ENCODE data around the gene TACSTD2.
"Not testable (repeated sequence)": the region's sequence is repeated elsewhere in the genome, so short reads cannot be mapped to it uniquely, and the experiment has no call there.

Gene TACSTD2

GRCh38 chr1:58576727-58577653 lies at the start of gene TACSTD2:
Gene TACSTD2, minus strand, starts transcription at chr1:58577252. Its CDS starts 96 bp downstream, at chr1:58577156.
- H3K27me3 ChIP-seq (ENCODE audit: control insufficient read depth, insufficient read depth, low read length): peaks cover 4% of the 10 kb centered on the region
- no peaks in the 10 kb centered on the region for H3K36me3 ChIP-seq (ENCODE audit: control insufficient read depth, insufficient read depth, low read length)
- H3K4me1 ChIP-seq (ENCODE audit: control insufficient read depth, insufficient read depth, low read length): no peaks in the 10 kb centered on the region
- no peak within 1 kb of the TSS for H3K27ac ChIP-seq (ENCODE audit: low read depth, low read length)
- H3K4me3 ChIP-seq (ENCODE audit: low read length): peak within 1 kb of the TSS; percentile 53
- no peak within 1 kb of the TSS for H3K9ac ChIP-seq (ENCODE audit: low read length)

GRCh38 chr1:58626293-58626692 lies 49.2 kb upstream of the TACSTD2 start:
- Histone ChIP-seq H3K4me3 (ENCODE audit: low read length) (no peak overlapping the region), H3K9ac (ENCODE audit: low read length) (no peak overlapping the region), H3K27me3 (ENCODE audit: control insufficient read depth, insufficient read depth, low read length) (no peaks in the 10 kb centered on the region), H3K36me3 (ENCODE audit: control insufficient read depth, insufficient read depth, low read length) (no peaks in the 10 kb centered on the region), H3K27ac (ENCODE audit: low read depth, low read length) (no peak overlapping the region), H3K4me1 (ENCODE audit: control insufficient read depth, insufficient read depth, low read length) (no peaks in the 10 kb centered on the region)

- H3K27ac ChIP-seq (ENCODE audit: low read depth, low read length); H3K36me3 ChIP-seq (ENCODE audit: control insufficient read depth, insufficient read depth, low read length): not testable (repeated sequence)
Measured at GRCh38 chr1:58623259-58623658, 46.2 kb upstream of the TACSTD2 start.

GRCh38 chr1:58622571-58622970 lies 45.5 kb upstream of the TACSTD2 start:
- Histone ChIP-seq H3K4me3 (ENCODE audit: low read length) (no peak overlapping the region), H3K27me3 (ENCODE audit: control insufficient read depth, insufficient read depth, low read length) (no peaks in the 10 kb centered on the region), H3K9ac (ENCODE audit: low read length) (no peak overlapping the region), H3K27ac (ENCODE audit: low read depth, low read length) (no peak overlapping the region), H3K4me1 (ENCODE audit: control insufficient read depth, insufficient read depth, low read length) (no peaks in the 10 kb centered on the region), H3K36me3 (ENCODE audit: control insufficient read depth, insufficient read depth, low read length) (no peaks in the 10 kb centered on the region)

More at GRCh38 chr1:58623259-58623658, 46.2 kb upstream of the TACSTD2 start:
- H3K9ac ChIP-seq (ENCODE audit: low read length); H3K4me1 ChIP-seq (ENCODE audit: control insufficient read depth, insufficient read depth, low read length); H3K27me3 ChIP-seq (ENCODE audit: control insufficient read depth, insufficient read depth, low read length); H3K4me3 ChIP-seq (ENCODE audit: low read length): not testable (repeated sequence)

- Histone ChIP-seq H3K36me3 (ENCODE audit: control insufficient read depth, insufficient read depth, low read length) (no peaks in the 10 kb centered on the region), H3K27me3 (ENCODE audit: control insufficient read depth, insufficient read depth, low read length) (no peaks in the 10 kb centered on the region), H3K4me1 (ENCODE audit: control insufficient read depth, insufficient read depth, low read length) (no peaks in the 10 kb centered on the region), H3K4me3 (ENCODE audit: low read length) (no peak overlapping the region), H3K9ac (ENCODE audit: low read length) (no peak overlapping the region), H3K27ac (ENCODE audit: low read depth, low read length) (no peak overlapping the region)
Measured at GRCh38 chr1:58621391-58621790, 44.3 kb upstream of the TACSTD2 start.

GRCh38 chr1:58620926-58621325 lies 43.9 kb upstream of the TACSTD2 start:
- H3K9ac ChIP-seq (ENCODE audit: low read length): no peak overlapping the region
- no peaks in the 10 kb centered on the region for H3K27me3 ChIP-seq (ENCODE audit: control insufficient read depth, insufficient read depth, low read length)
- no peak overlapping the region for H3K4me3 ChIP-seq (ENCODE audit: low read length)
- no peaks in the 10 kb centered on the region for H3K4me1 ChIP-seq (ENCODE audit: control insufficient read depth, insufficient read depth, low read length)
- H3K36me3 ChIP-seq (ENCODE audit: control insufficient read depth, insufficient read depth, low read length): no peaks in the 10 kb centered on the region
- no peak overlapping the region for H3K27ac ChIP-seq (ENCODE audit: low read depth, low read length)

GRCh38 chr1:58620259-58620658 lies 43.2 kb upstream of the TACSTD2 start:
- no peak overlapping the region for H3K27ac ChIP-seq (ENCODE audit: low read depth, low read length)
- no peak overlapping the region for H3K4me3 ChIP-seq (ENCODE audit: low read length)
- H3K27me3 ChIP-seq (ENCODE audit: control insufficient read depth, insufficient read depth, low read length): no peaks in the 10 kb centered on the region
- H3K4me1 ChIP-seq (ENCODE audit: control insufficient read depth, insufficient read depth, low read length): no peaks in the 10 kb centered on the region
- no peaks in the 10 kb centered on the region for H3K36me3 ChIP-seq (ENCODE audit: control insufficient read depth, insufficient read depth, low read length)
- no peak overlapping the region for H3K9ac ChIP-seq (ENCODE audit: low read length)

- Histone ChIP-seq H3K9ac (ENCODE audit: low read length) (no peak overlapping the region), H3K4me3 (ENCODE audit: low read length) (no peak overlapping the region), H3K27me3 (ENCODE audit: control insufficient read depth, insufficient read depth, low read length) (no peaks in the 10 kb centered on the region)
Measured at GRCh38 chr1:58619286-58620054, 42.4 kb upstream of the TACSTD2 start.

GRCh38 chr1:58618303-58618702 lies 41.3 kb upstream of the TACSTD2 start:
- H3K36me3 ChIP-seq (ENCODE audit: control insufficient read depth, insufficient read depth, low read length): no peaks in the 10 kb centered on the region
- no peak overlapping the region for H3K9ac ChIP-seq (ENCODE audit: low read length)
- no peaks in the 10 kb centered on the region for H3K27me3 ChIP-seq (ENCODE audit: control insufficient read depth, insufficient read depth, low read length)
- no peaks in the 10 kb centered on the region for H3K4me1 ChIP-seq (ENCODE audit: control insufficient read depth, insufficient read depth, low read length)
- no peak overlapping the region for H3K27ac ChIP-seq (ENCODE audit: low read depth, low read length)
- no peak overlapping the region for H3K4me3 ChIP-seq (ENCODE audit: low read length)

More at GRCh38 chr1:58619286-58620054, 42.4 kb upstream of the TACSTD2 start:
- H3K27ac ChIP-seq (ENCODE audit: low read depth, low read length): no peak overlapping the region
- no peaks in the 10 kb centered on the region for H3K4me1 ChIP-seq (ENCODE audit: control insufficient read depth, insufficient read depth, low read length)
- no peaks in the 10 kb centered on the region for H3K36me3 ChIP-seq (ENCODE audit: control insufficient read depth, insufficient read depth, low read length)

GRCh38 chr1:58611861-58612385 lies 34.9 kb upstream of the TACSTD2 start:
- Histone ChIP-seq H3K4me3 (ENCODE audit: low read length) (no peak overlapping the region), H3K27me3 (ENCODE audit: control insufficient read depth, insufficient read depth, low read length) (no peaks in the 10 kb centered on the region), H3K9ac (ENCODE audit: low read length) (no peak overlapping the region)

GRCh38 chr1:58608945-58609344 lies 31.9 kb upstream of the TACSTD2 start:
- H3K4me3 ChIP-seq (ENCODE audit: low read length): no peak overlapping the region
- no peaks in the 10 kb centered on the region for H3K4me1 ChIP-seq (ENCODE audit: control insufficient read depth, insufficient read depth, low read length)
- H3K27ac ChIP-seq (ENCODE audit: low read depth, low read length): no peak overlapping the region
- no peak overlapping the region for H3K9ac ChIP-seq (ENCODE audit: low read length)
- no peaks in the 10 kb centered on the region for H3K27me3 ChIP-seq (ENCODE audit: control insufficient read depth, insufficient read depth, low read length)
- H3K36me3 ChIP-seq (ENCODE audit: control insufficient read depth, insufficient read depth, low read length): no peaks in the 10 kb centered on the region

More at GRCh38 chr1:58611861-58612385, 34.9 kb upstream of the TACSTD2 start:
- H3K27ac ChIP-seq (ENCODE audit: low read depth, low read length): no peak overlapping the region
- H3K36me3 ChIP-seq (ENCODE audit: control insufficient read depth, insufficient read depth, low read length): no peaks in the 10 kb centered on the region
- no peaks in the 10 kb centered on the region for H3K4me1 ChIP-seq (ENCODE audit: control insufficient read depth, insufficient read depth, low read length)

GRCh38 chr1:58608297-58608696 lies 31.2 kb upstream of the TACSTD2 start:
- H3K36me3 ChIP-seq (ENCODE audit: control insufficient read depth, insufficient read depth, low read length): no peaks in the 10 kb centered on the region
- H3K9ac ChIP-seq (ENCODE audit: low read length): no peak overlapping the region
- H3K27ac ChIP-seq (ENCODE audit: low read depth, low read length): no peak overlapping the region
- H3K4me3 ChIP-seq (ENCODE audit: low read length): no peak overlapping the region
- no peaks in the 10 kb centered on the region for H3K4me1 ChIP-seq (ENCODE audit: control insufficient read depth, insufficient read depth, low read length)
- H3K27me3 ChIP-seq (ENCODE audit: control insufficient read depth, insufficient read depth, low read length): no peaks in the 10 kb centered on the region

All from rectal smooth muscle tissue (tissue), 1 donor.